Progenitor cell of endocrine pancreas (in vitro differentiated cells): ENCODE results near the gene EPS8L3. TPM values are rescaled to one million over a fixed set of nuclear protein-coding genes. Genes with fewer than 3 reads are reported as not detected.
"Not testable (repeated sequence)": the region's sequence is repeated elsewhere in the genome, so short reads cannot be mapped to it uniquely, and the experiment has no call there.

ENCODE experiments used
- DNase-seq: peaks from one replicate; pipeline ENCODE4 v3.0.0; 2021; ENCODE audit warnings: low spot score; ENCODE audit not compliant: unreplicated experiment
- H3K27ac Mint-ChIP-seq: 2 replicates; pipeline ENCODE4 v1.8.0; 2021; ENCODE audit warnings: mild to moderate bottlenecking, moderate library complexity, mixed read lengths
- H3K27me3 Mint-ChIP-seq: 2 replicates; pipeline ENCODE4 v1.8.0; 2021; ENCODE audit warnings: mixed read lengths
- H3K36me3 Mint-ChIP-seq: 2 replicates; pipeline ENCODE4 v1.8.0; 2022; ENCODE audit warnings: mixed read lengths; ENCODE audit not compliant: insufficient read depth
- H3K4me1 Mint-ChIP-seq: 2 replicates; pipeline ENCODE4 v1.8.0; 2021; ENCODE audit warnings: low read depth, mixed read lengths
- H3K4me3 Mint-ChIP-seq: 2 replicates; pipeline ENCODE4 v1.8.0; 2021; ENCODE audit warnings: low read depth, mild to moderate bottlenecking, moderate library complexity, mixed read lengths
- H3K9me3 Mint-ChIP-seq: 2 replicates; pipeline ENCODE4 v1.8.0; 2021; ENCODE audit warnings: low read depth, mixed read lengths
- total RNA-seq: library from RNA; stranded (reverse); gene quantifications from 2 replicates; pipeline ENCODE4 v1.2.1, GENCODE V29; 2021
- TF ChIP-seq, protein P1 (sequence below): fragments of 200-600 bp; sonication (generic); IDR thresholded peaks from one replicate; pipeline ENCODE4 v1.5.0; 2021; ENCODE audit warnings: antibody characterized with exemption, mild to moderate bottlenecking; ENCODE audit not compliant: unreplicated experiment

The EPS8L3 gene
- total RNA-seq, 1 donor from 2014 or later = 9.5 TPM

DNA sequence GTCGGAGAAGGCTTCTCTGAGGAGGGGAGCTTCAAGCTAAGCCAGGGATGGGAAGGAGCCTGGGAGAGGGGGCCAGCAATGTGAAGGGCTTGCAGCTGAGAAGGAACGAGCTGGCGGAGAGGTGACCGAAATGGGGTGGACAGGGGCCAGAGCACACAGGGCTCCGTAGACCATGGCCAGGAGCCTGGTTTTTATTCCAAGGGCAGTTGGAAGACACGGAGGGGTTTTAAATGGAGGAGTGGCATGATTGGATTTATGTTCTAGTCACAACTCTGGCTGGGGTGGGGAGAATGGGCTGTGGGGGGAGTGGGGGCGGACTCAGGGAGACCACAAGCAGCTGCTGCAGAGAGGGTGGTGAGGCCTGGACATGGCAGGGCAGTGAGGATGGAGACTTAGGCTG, 5.1 kb upstream of the EPS8L3 start:
- Mint-ChIP-seq H3K27me3 (peaks cover 8% of the 10 kb centered on the region), H3K4me3 (no peak overlapping the region), H3K4me1 (peaks cover 6% of the 10 kb centered on the region), H3K9me3 (no peaks in the 10 kb centered on the region), H3K27ac (no peak overlapping the region), H3K36me3 (no peaks in the 10 kb centered on the region)
- TF ChIP-seq, protein P1, sequence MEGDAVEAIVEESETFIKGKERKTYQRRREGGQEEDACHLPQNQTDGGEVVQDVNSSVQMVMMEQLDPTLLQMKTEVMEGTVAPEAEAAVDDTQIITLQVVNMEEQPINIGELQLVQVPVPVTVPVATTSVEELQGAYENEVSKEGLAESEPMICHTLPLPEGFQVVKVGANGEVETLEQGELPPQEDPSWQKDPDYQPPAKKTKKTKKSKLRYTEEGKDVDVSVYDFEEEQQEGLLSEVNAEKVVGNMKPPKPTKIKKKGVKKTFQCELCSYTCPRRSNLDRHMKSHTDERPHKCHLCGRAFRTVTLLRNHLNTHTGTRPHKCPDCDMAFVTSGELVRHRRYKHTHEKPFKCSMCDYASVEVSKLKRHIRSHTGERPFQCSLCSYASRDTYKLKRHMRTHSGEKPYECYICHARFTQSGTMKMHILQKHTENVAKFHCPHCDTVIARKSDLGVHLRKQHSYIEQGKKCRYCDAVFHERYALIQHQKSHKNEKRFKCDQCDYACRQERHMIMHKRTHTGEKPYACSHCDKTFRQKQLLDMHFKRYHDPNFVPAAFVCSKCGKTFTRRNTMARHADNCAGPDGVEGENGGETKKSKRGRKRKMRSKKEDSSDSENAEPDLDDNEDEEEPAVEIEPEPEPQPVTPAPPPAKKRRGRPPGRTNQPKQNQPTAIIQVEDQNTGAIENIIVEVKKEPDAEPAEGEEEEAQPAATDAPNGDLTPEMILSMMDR = no peak
- no peak for DNase-seq

DNA sequence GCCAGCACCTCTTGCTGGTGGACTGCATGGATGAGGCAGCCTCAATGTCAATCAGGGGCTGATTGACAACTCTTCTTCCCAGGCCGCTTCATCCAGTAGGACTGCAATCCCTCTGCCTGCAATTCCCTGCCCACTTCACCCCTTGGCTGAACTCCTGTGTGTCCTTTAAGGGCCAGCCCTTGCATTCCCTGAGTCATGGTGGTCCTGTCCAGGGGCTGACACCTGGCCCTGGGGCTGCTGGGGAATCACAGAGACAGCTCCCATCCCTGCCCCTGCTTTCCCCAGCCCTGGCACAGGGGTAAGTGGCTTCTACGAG, 4.6 kb upstream of the EPS8L3 start:
- peaks cover 8% of the 10 kb centered on the region for H3K27me3 Mint-ChIP-seq
- no peak overlapping the region for H3K27ac Mint-ChIP-seq
- no peak for DNase-seq
- H3K36me3 Mint-ChIP-seq = no peaks in the 10 kb centered on the region
- no peaks in the 10 kb centered on the region for H3K9me3 Mint-ChIP-seq
- H3K4me3 Mint-ChIP-seq = no peak overlapping the region
- TF ChIP-seq, protein P1 = no peak
- H3K4me1 Mint-ChIP-seq = peaks cover 9% of the 10 kb centered on the region

DNA sequence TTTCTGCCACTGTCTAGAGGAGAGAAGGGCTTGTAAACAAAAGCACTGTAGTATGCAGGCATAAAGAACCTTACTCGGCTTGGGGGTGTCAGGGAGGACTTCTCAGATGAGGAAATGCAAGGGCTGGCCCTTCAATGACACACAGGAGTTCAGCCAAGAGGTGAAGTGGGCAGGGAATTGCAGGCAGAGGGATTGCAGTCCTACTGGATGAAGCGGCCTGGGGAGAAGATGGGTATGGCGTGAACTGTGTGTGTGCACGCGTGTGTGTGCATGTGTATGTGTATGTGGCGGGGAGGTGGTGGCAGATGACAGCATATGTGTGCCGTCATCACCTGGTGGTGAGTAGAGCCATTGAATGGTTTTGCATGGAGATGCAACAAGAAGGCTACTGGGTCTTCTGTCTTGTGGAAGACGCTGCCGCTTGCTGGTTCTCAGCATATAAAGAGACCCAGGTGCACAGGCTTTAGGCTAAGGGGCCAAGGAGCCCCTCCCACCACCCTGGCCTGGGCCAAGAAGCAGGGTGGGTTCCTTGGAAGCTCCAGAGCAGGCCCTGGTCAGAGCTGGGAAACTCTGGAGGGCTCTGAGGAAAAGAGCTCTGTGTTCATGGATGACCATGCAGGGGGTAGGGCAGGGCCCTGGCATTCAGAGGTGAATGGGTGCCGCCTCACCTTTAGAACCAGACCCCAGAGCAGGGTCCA, 4.1 kb upstream of the EPS8L3 start:
- Mint-ChIP-seq H3K4me3 (no peak overlapping the region), H3K27me3 (peaks cover 8% of the 10 kb centered on the region), H3K27ac (no peak overlapping the region), H3K9me3 (no peaks in the 10 kb centered on the region), H3K4me1 (peaks cover 11% of the 10 kb centered on the region), H3K36me3 (no peaks in the 10 kb centered on the region)
- no peak for DNase-seq
- TF ChIP-seq, protein P1 = no peak

DNA sequence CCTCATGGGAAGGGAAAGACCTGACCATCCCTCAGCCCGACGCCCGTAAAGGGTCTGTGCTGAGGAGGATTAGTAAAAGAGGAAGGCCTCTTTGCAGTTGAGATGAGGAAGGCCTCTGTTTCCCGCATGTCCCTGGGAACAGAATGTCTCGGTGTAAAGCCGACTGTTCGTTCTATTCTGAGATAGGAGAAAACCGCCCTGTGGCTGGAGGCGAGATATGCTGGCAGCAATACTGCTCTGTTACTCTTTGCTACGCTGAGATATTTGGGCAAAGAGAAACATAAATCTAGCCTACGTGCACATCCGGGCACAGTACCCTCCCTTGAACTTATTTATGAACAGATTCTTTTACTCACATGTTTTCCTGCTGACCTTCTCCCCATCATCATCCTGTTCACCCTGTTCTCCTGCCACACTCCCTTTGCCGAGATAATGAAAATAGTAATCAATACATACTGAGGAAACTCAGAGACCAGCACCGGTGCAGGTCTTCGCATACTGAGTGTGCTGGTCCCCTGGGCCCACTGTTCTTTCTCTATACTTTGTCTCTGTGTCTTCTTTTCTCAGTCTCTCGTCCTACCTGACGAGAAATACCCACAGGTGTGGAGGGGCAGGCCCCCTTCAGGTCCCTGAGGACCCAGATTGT, 3.4 kb upstream of the EPS8L3 start:
- H3K4me1 Mint-ChIP-seq = peaks cover 11% of the 10 kb centered on the region
- not testable (repeated sequence) for DNase-seq, H3K36me3 Mint-ChIP-seq, H3K9me3 Mint-ChIP-seq, H3K27ac Mint-ChIP-seq, H3K27me3 Mint-ChIP-seq, H3K4me3 Mint-ChIP-seq

DNA sequence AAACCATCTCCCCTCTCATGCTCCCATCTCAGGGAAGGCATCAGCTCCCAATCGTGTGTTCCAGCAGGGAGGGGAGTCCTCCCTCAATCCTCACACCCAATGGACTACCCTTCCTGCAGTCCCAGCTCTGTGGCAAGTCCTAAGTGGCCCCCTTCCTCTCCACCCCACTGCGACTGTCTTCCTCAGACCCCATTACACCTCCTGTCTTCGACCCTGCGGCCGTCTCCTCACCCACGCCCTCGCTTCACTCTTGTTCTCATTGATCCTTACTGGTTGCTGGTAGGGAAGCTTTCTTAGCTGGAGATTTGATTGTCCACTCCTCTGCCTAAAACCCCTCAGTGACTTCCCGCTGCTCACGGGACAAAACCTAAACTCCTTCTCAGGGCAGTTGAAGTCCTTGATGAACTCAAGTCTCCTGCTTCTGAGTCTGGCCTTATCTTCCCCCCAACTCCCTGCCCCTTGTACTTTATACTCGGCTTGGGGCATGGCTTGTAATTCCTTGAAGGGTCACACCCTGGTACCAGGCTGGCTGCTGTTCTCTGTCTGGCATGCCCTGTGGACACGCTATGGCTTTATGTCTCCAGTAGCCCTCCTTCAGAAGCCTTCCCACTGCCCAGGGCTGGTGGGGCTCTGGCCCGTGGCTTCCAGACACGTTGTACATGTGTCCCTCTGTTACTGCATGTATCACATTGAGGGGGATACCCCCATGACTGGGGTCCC, 2.3 kb upstream of the EPS8L3 start:
- H3K4me1 Mint-ChIP-seq = peaks cover 11% of the 10 kb centered on the region
- TF ChIP-seq, protein P1 = no peak
- peaks cover 8% of the 10 kb centered on the region for H3K27me3 Mint-ChIP-seq
- no peak overlapping the region for H3K4me3 Mint-ChIP-seq
- DNase-seq = no peak
- H3K9me3 Mint-ChIP-seq = no peaks in the 10 kb centered on the region
- no peaks in the 10 kb centered on the region for H3K36me3 Mint-ChIP-seq
- H3K27ac Mint-ChIP-seq = no peak overlapping the region

DNA sequence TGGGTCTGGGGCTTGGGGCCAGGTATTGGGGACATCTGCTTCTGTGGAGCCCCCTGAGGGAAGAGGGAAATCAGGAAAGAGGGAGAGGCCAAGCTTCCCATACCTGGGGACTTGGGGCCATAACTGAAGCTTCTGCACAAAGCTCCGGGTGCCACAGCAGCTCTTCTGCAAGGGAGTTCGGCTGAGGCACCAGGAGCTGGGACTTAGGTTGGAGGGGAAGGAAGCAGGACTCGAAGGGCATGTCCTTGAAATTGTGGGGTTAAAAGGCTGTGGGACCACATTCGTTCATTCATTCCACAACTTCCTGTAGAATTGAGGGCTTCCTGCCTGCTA, 1.7 kb upstream of the EPS8L3 start:
- peaks cover 11% of the 10 kb centered on the region for H3K4me1 Mint-ChIP-seq
- DNase-seq = no peak
- no peaks in the 10 kb centered on the region for H3K9me3 Mint-ChIP-seq
- H3K36me3 Mint-ChIP-seq = no peaks in the 10 kb centered on the region
- H3K27ac Mint-ChIP-seq = no peak overlapping the region
- no peak overlapping the region for H3K4me3 Mint-ChIP-seq
- H3K27me3 Mint-ChIP-seq = peaks cover 8% of the 10 kb centered on the region
- TF ChIP-seq, protein P1 = no peak
